HG03135 (cell line): ENCODE data around the gene E2F4.

Experiments
- ATAC-seq: cut with Tn5 transposase; IDR thresholded peaks from one replicate; pipeline ENCODE4 v1.9.1; 2021; ENCODE audit warnings: mild to moderate bottlenecking, moderate library complexity; ENCODE audit not compliant: unreplicated experiment

Gene E2F4

DNA sequence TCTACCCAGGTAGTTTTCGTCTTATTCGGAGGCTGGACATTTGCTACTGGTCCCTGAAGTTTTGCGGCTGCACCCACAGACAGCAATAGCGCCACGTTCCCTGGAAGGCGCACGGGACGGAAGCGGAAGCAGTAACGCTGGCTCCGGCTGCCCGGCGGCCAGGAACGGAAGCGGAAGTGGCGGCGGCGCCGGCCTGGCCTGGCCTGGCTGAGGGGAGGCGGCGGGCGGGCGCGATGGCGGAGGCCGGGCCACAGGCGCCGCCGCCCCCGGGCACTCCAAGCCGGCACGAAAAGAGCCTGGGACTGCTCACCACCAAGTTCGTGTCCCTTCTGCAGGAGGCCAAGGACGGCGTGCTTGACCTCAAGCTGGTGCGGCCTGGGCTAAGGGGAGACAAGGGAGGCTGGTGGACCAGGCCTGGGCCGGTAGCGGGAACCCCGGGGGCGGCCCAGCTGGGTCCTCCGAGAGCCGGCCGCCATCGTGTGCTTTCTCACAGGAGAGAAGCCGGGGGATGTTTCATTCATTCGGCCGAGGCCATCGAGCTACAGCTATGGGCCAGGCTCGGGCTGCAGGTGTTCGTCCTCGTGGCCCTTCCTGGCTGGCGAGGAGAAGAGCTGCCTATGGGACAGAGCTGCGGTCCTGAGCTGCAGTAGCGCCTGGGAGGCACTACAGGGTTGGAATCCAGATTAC lies at the start of gene E2F4:
Gene E2F4, plus strand, starts transcription at position 161 of the 687 bp plus-strand sequence. Its CDS starts 73 bp downstream, at position 234.
- peak; percentile 87 for ATAC-seq

DNA sequence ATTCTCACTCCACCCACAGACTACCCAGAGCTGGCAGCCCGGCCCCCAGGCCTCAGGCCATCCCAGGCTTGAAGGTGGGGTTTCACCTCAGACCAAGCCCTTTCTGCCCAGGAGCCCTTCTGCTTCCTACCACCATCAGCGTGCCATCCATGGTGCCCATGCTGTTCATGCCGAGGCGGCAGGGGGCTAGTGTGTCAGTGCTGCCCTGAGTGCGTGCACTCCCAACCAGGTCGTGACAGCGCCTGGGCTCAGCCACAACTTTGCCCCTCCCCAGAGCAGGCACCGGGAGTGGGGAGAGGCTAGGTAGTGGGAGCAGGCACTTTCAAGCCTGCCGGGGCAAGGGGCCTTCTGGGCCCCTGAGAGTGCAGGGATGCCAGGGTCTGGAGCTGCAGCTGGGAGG lies 49.6 kb upstream of the E2F4 start:
- ATAC-seq: no peak

DNA sequence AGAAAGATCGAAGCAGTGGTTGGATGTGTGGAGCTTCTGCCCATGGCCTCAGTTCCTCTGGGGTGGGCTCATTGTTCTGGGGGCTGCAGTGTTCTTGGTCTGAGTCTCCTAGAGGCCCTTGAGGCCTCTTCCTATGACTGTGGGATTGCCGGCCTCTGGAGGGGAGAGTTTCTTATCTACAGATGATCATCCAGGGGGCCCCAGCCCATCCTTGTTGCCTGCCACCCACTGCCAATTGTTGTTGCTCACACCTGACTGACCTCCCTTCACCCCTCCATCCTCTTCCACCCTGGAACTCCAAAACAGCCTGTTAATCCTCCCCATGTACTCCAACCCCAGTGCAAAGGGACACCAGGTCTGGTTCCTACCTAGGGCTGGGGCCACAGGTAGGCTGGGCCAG lies 47.0 kb upstream of the E2F4 start:
- no peak for ATAC-seq

DNA sequence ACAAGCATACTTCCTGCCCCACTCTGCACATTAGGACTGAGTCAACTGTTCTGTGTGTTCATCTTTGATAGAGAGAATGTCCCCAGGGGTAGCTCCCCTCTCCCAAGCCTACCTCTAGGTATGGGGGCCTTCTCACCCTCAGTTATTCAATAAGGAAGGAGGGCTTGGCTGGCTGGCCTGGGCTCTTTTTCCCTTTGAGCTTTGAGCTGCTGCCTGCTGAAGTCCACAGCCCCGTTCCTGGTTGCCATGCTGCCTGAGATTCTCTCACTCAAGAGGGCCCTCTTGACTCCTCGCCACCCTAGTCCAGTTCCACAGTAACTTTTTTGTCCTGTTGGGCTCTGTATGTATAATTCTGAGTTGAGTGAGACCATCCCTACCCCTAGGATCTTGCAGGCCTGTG lies 46.2 kb upstream of the E2F4 start:
- ATAC-seq: no peak

GRCh38 chr16:67146523-67147357 lies 45.2 kb upstream of the E2F4 start:
- no peak for ATAC-seq

DNA sequence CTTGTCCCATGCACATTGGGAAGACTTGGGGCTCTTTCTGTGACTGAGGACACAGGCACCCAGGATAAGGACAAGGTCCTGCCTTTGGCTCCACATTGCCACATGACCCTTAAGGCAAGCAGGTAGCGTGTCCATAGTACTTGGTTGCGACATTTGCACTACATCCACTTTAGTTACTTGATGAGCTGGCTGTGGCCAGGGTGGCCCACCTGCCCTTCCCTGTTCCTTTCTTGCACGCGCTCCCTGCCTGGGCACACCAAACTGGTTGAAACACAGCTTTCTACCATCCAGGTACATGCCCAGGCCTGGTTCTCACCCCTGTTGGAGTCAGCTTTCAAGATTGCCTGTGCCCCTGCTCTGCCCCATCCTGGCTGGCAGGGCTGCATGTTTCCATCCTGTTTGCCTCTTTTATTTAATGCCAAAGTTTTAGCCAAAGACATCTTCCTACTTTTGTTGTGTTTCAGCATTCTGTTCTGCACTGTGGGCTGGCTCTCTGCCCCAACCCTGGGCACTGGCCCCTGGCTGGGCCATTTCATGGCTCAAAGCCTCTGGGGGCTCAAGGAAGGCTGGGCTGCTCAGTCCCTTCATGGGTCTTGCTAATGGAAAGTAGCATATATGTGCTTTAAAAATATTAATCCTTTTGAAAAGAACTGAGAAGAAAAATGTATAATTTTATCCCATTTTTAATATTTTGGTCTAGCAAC lies 44.4 kb upstream of the E2F4 start:
- no peak for ATAC-seq

- no peak for ATAC-seq
These were observed 43.7 kb upstream of the E2F4 start for GRCh38 chr16:67148221-67148620.

DNA sequence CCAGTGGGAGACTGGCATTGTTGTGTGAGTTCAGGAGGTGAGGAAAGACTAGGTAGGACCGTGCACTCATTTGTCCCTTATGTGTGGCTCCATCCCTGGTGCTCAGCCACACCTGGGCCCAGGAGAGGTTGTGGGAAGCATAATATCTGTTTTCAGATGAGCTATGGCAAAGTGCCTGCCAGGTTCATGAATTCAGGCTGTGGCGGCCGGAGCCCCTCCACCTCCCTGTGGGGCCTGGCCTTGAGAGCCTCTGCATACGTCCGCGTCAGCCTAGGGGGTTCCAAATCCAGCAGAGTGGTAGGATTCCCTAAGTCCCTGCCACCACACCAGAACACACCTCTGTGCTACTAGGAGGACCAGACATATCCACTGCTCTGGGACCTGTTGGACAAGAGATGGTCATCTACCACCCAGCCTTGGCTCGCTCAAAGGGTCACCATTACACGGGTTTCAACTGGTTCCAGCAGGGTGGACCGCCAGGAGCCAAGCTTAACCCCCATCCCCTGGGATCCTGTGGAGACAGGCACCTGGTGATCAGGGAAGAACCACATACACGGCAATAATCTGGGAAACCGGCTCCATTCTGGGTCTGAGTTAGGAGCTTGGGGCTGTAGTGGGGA lies 43.2 kb upstream of the E2F4 start:
- ATAC-seq: no peak

DNA sequence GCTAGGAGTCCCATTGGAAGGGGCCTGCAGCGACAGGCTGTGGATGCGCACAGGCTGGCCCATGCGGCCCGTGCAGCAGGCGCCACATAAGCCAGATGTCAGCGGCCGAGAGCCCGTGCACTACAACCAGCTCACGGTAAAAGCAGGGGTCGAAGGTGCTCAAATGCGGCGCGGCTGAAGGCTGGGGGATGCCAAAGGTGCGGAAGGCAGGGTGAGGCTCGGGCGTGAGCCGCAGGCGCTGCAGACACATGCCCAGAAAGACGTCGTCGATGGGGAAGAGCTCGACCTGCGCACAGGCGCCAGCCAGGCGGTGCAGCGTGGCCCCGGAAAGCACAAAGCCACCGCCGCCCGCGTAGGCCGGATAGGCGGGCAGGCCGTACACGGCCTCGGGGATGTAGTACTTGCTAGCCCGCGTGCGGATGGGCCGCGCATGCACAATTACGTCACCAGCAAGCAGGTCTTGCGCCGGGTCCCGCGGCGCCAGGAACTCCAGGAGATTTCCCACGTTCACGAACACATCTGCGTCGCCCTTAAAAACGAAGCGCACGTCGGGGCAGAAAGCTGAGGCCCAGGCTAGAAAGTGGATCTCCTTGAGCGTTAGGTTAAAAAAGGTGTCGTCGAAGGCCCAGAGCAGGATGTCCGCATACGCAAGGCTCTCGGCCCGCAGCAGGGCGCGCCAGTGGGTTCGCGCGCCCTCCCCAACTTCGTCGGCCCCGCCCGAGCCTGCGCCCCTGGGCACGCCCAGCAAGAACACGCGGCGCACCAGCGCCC lies 42.5 kb upstream of the E2F4 start:
- ATAC-seq: no peak

DNA sequence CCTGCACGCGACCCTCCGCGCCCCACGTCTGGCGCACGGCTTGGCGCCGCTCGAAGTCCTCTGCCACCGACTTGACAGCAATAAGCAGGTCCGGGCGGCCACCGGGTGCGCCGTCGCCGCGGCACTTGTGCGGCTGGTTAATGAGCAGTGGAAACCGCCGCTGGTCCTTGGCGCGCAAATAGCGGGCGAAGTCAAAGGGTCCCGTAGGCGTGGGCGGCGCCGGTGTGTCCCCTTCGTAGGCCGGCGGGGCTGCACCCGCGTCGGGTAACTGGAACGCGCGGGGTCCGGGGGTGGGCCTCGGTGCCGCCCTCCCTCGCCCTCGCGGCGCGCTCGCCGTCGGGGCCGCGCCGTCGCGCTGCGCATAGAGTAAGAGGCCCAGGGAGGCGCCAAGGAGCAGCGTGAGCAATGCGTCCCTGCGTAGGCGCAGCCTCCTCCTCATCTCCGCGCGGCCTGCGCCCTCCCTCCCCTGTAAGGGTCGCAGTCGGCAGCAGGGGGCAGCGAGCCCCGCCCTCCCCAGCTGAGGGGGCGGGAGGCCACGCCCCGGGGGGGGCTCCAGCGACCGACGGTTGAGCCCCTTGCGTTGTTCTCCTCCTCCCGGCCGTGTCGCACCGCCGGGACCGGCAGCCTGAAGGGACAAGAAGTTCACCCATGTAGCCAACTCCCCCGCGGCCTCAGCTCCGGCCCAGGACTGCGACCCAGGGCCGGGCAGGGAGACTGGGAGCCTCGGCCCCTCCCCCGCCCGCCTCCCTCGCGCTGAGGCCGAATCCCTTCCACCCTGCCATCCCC lies 41.7 kb upstream of the E2F4 start:
- peak; percentile 34 for ATAC-seq

- ATAC-seq: peak; percentile 48
These were observed 41.0 kb upstream of the E2F4 start, which contains the start of gene B3GNT9 for GRCh38 chr16:67150833-67151396. B3GNT9 (minus strand) TSS chr16:67150998; CDS start chr16:67150485, 513 bp downstream.

- no peak for ATAC-seq
These were observed 40.4 kb upstream of the E2F4 start for GRCh38 chr16:67151431-67152097.

DNA sequence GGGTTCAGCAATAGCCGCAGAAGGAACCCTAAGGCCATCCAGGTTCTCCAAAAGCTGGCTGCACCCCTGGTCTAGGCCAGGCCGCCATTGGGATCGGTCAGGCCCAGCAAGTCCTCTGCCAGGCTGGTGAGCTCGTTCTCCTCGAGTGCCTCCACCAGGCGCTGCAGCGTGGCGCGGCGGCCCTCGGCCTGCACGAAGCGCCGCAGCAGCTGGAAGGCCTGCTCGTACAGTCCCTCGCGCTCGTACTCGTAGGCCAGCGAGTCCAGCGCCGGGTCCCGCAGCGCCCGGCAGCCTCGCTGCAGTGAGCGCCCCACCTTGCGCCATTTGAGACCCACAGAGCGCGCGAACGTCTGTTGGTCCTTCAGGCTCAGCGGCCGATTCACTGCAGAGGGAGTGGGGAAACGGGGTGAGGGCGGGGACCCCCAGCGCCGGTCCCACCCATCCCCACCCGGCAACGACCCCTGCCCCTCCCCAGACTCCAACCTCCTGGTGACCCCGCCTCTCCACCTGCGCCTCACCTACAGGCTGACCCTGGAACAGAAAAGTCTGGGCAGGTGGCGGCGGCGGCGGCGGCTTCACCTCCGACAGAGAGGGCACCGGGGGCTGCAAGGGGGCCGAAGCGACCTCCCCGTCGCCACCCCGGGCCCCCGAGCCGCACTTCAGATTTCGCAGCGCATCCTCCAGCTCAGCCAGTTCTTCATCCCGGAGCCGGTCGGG lies 37.2 kb upstream of the E2F4 start:
- no peak for ATAC-seq

GRCh38 chr16:67155295-67156142 lies 36.4 kb upstream of the E2F4 start:
- no peak for ATAC-seq

- ATAC-seq: no peak
These were observed 35.7 kb upstream of the E2F4 start for GRCh38 chr16:67156143-67156844.

GRCh38 chr16:67157106-67157748 lies 34.7 kb upstream of the E2F4 start:
- ATAC-seq: no peak
